ENCODE measurements around the gene TAP2. TPM values are rescaled to one million over a fixed set of nuclear protein-coding genes. Genes with fewer than 3 reads are reported as not detected.

The TAP2 gene
- total RNA-seq, 1 donor from 2014 or later: 19.9 TPM

DNA sequence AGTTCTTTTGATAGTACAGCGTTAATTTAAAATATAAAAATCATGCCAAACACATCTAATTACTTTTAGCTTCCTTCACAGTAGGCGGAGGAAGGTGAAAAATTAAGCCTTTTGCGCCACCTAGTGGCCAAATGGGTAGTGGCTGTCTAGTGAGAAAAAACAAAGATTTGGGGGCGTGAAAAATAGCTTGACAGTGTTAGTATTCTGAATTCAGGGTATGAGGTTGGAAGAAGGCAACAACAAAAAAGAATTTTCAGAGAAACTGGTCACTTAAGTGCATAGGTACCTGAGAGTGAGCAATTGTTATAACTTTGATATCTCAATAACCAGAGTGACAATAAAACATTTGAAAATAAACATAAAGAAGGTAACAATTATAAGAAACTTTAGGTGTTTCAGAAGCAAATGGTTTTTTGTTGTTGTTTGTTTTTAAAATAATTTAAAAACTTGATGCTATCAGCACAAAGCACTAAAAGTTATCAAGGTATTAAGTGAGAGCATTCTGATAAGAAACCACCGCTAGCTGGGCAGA, 29.8 kb upstream of the TAP2 start:
- no peak for DNase-seq (ENCODE audit: extremely low spot score in 2 of 2)
- Histone ChIP-seq H3K36me3 (no peaks in the 10 kb centered on the region), H3K27ac (no peak overlapping the region), H3K4me3 (no peak overlapping the region), H3K4me1 (no peaks in the 10 kb centered on the region), H3K9me3 (no peaks in the 10 kb centered on the region), H3K27me3 (no peaks in the 10 kb centered on the region)
- intact Hi-C loops (cut with DNase I): loop anchor here (5.0 kb wide), 1 partner anchor 41 kb away; no protein-coding TSS in a partner anchor
- no peak for TF ChIP-seq POLR2A (IDR thresholded peaks at IDR 0.05)
- TF ChIP-seq, protein P1, sequence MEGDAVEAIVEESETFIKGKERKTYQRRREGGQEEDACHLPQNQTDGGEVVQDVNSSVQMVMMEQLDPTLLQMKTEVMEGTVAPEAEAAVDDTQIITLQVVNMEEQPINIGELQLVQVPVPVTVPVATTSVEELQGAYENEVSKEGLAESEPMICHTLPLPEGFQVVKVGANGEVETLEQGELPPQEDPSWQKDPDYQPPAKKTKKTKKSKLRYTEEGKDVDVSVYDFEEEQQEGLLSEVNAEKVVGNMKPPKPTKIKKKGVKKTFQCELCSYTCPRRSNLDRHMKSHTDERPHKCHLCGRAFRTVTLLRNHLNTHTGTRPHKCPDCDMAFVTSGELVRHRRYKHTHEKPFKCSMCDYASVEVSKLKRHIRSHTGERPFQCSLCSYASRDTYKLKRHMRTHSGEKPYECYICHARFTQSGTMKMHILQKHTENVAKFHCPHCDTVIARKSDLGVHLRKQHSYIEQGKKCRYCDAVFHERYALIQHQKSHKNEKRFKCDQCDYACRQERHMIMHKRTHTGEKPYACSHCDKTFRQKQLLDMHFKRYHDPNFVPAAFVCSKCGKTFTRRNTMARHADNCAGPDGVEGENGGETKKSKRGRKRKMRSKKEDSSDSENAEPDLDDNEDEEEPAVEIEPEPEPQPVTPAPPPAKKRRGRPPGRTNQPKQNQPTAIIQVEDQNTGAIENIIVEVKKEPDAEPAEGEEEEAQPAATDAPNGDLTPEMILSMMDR (IDR thresholded peaks at IDR 0.05): peak; percentile 87 to 94 (median 92)
- peak in 1 of 2 donors; percentile 79 for TF ChIP-seq POLR2AphosphoS5 (IDR thresholded peaks at IDR 0.05; ENCODE audit: insufficient read depth in 1 of 2, low read depth in 1 of 2)

DNA sequence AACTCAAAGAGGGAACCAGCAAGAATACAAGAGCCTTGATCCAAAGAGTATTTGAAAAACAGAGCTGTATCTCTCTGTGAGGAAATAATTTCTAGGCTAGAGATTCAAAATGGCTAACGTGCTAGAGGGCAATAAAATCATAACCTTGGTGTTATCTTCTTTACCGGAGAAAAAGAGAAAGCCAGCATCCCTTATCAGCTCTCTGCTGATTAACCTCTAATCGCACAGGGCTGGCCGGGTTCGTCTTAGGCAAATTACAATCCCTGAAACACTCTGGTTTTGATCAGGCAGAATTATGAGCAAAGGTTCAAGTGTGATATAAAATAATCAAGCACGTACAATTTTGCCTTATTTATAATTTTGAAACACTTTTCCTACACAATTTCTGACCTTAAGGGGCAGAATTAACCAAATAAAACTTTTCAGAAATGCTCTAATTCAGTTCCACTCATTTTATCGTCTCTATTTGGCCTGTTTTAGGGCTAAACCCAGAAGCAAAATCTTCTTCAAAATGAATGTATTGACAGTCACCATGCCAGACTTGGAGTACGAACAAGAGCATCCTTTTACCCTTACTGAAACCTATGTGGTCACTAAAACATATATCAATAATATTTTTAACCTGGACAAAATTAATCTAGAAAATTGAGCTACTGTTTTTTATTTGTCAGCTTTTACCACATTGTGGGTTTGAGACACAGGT, 29.2 kb upstream of the TAP2 start:
- no peaks in the 10 kb centered on the region for H3K27me3 ChIP-seq
- intact Hi-C loops (cut with DNase I): loop anchor here (5.0 kb wide), 1 partner anchor 40 kb away; no protein-coding TSS in a partner anchor
- no peaks in the 10 kb centered on the region for H3K9me3 ChIP-seq
- no peak overlapping the region for H3K27ac ChIP-seq
- H3K36me3 ChIP-seq: no peaks in the 10 kb centered on the region
- no peak overlapping the region for H3K4me3 ChIP-seq
- no peak for DNase-seq (ENCODE audit: extremely low spot score in 2 of 2)
- TF ChIP-seq, protein P1 (IDR thresholded peaks at IDR 0.05): no peak
- TF ChIP-seq POLR2A (IDR thresholded peaks at IDR 0.05): no peak
- no peak for TF ChIP-seq POLR2AphosphoS5 (IDR thresholded peaks at IDR 0.05; ENCODE audit: insufficient read depth in 1 of 2, low read depth in 1 of 2)
- H3K4me1 ChIP-seq: no peaks in the 10 kb centered on the region

GRCh38 chr6:32867022-32867477, 28.5 kb upstream of the TAP2 start:
- Histone ChIP-seq H3K4me3 (no peak overlapping the region), H3K4me1 (no peaks in the 10 kb centered on the region), H3K27me3 (no peaks in the 10 kb centered on the region), H3K9me3 (no peaks in the 10 kb centered on the region), H3K27ac (no peak overlapping the region), H3K36me3 (no peaks in the 10 kb centered on the region)
- intact Hi-C loops (cut with DNase I): loop anchor here (5.0 kb wide), 1 partner anchor 40 kb away; no protein-coding TSS in a partner anchor
- no peak for DNase-seq (ENCODE audit: extremely low spot score in 2 of 2)
- no peak for TF ChIP-seq POLR2AphosphoS5 (IDR thresholded peaks at IDR 0.05; ENCODE audit: insufficient read depth in 1 of 2, low read depth in 1 of 2)
- no peak for TF ChIP-seq POLR2A (IDR thresholded peaks at IDR 0.05)
- TF ChIP-seq, protein P1 (IDR thresholded peaks at IDR 0.05): no peak

DNA sequence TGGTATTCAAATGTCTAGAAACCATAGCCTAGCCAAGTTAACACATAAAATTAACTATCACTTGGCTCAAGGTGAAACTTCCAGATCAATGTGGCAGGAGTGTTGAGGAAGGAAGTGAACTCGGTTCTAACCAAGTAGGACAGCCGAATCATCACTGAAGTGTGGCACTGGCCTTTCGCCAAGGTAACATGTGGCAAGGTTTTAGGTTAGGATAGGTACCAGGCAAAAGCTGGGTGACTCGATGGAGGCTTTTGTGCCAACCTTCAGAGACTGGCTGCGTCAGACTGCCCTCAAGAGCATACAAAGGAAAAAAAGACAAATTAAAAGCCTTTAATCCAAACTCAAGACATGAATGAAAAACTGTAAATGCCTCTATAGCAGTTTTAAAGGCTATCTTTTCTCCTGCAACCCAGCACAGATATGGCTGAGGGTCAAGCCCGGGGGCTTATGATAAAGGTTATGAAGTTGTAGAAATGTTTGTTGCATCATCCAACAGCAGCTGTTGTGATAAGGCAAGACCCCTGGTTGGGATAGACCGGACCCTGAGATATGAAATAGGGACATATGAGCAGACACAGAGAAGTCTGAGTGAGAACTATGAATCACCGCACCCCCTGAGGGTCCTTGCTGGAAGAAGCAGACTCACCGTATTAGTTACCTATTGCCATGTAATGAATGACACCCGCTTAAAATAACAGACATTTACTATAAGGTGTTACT, 27.3 kb upstream of the TAP2 start:
- Histone ChIP-seq H3K4me1 (no peaks in the 10 kb centered on the region), H3K4me3 (no peak overlapping the region), H3K27ac (no peak overlapping the region), H3K9me3 (no peaks in the 10 kb centered on the region), H3K36me3 (no peaks in the 10 kb centered on the region), H3K27me3 (no peaks in the 10 kb centered on the region)
- intact Hi-C loops (cut with DNase I): loop anchor here (5.0 kb wide), 1 partner anchor 39 kb away; no protein-coding TSS in a partner anchor
- no peak for DNase-seq (ENCODE audit: extremely low spot score in 2 of 2)
- no peak for TF ChIP-seq POLR2A (IDR thresholded peaks at IDR 0.05)
- TF ChIP-seq, protein P1 (IDR thresholded peaks at IDR 0.05): no peak
- no peak for TF ChIP-seq POLR2AphosphoS5 (IDR thresholded peaks at IDR 0.05; ENCODE audit: insufficient read depth in 1 of 2, low read depth in 1 of 2)
